MM.1S (cell line): Measurements from ENCODE around the gene PYGM.

Experiments used
- EZH2 ChIP-seq: fragments of 300-600 bp; sonication (generic); optimal IDR thresholded peaks from 2 replicates; pipeline ENCODE3; 2017; ENCODE audit warnings: low read depth, mild to moderate bottlenecking, antibody characterized with exemption, low read length, mixed read lengths
- EZH2phosphoT487 ChIP-seq: fragments of 300-600 bp; sonication (generic); IDR thresholded peaks from 2 replicates; pipeline ENCODE4 v1.6.1; 2018; ENCODE audit warnings: antibody characterized with exemption, low read length
- TF ChIP-seq, protein P1 (sequence below): fragments of 300-600 bp; sonication (generic); IDR thresholded peaks from 2 replicates; pipeline ENCODE4 v1.5.1; 2016; ENCODE audit warnings: antibody characterized with exemption, low read length, mixed read lengths

DNA sequence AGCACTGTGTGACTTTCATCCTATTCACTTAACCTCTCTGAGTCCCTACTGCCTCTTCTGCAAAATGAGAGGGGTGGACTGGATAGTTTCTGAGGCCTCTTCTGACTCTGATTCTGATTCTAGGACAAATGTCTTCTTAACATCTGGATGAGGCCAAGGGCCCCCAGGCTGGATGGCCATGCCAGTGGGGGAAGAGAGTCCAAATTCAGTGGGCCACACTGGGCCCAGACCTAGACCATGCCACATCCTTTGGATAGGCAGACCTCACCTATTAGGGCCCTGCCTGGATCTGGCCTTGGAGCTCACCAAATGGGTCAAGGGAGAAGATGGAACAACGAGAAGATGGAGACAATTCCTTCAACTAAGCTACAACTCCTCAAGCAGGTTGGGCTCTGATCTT lies 61.3 kb downstream of the PYGM start:
- TF ChIP-seq, protein P1, sequence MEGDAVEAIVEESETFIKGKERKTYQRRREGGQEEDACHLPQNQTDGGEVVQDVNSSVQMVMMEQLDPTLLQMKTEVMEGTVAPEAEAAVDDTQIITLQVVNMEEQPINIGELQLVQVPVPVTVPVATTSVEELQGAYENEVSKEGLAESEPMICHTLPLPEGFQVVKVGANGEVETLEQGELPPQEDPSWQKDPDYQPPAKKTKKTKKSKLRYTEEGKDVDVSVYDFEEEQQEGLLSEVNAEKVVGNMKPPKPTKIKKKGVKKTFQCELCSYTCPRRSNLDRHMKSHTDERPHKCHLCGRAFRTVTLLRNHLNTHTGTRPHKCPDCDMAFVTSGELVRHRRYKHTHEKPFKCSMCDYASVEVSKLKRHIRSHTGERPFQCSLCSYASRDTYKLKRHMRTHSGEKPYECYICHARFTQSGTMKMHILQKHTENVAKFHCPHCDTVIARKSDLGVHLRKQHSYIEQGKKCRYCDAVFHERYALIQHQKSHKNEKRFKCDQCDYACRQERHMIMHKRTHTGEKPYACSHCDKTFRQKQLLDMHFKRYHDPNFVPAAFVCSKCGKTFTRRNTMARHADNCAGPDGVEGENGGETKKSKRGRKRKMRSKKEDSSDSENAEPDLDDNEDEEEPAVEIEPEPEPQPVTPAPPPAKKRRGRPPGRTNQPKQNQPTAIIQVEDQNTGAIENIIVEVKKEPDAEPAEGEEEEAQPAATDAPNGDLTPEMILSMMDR, result no peak
- TF ChIP-seq EZH2 (no peak), EZH2phosphoT487 (no peak)
